OCI-LY1 (cell line): ENCODE measurements around the gene ARHGEF11.

Source experiments
- EZH2 ChIP-seq: fragments of 200-600 bp; sonication (generic), shearing (Covaris generic); IDR thresholded peaks from 2 replicates; pipeline ENCODE4 v1.8.0; 2017; ENCODE audit warnings: borderline replicate concordance, mixed run types, mild to moderate bottlenecking, antibody characterized with exemption, low read length, moderate library complexity, mixed read lengths
- TF ChIP-seq, protein P1 (sequence below): fragments of 200-600 bp; sonication (generic), shearing (Covaris generic); IDR thresholded peaks from 2 replicates; pipeline ENCODE4 v1.5.1; 2017; ENCODE audit warnings: mild to moderate bottlenecking, antibody characterized with exemption, low read length, moderate library complexity, mixed read lengths

DNA sequence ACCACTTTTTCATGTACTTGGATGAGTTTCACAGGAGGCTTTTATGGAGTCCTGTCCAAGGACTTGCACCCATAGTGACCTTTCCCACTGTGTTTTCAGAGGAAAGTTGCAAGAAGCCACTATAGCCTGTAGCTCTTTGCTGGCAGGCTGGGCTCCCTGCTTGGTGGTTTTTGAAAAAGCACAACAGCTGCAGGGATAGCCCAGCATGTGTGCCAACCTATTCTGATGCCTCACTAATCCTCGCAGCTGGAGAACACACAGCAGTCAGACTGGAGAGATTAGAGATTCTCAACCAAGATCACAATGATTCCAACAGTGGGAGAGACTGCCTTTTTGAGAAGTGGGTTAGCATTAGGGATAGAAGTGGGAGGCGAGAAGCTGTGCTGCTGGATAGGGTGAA lies 24.1 kb upstream of the ARHGEF11 start:
- no peak for TF ChIP-seq EZH2
- TF ChIP-seq, protein P1, sequence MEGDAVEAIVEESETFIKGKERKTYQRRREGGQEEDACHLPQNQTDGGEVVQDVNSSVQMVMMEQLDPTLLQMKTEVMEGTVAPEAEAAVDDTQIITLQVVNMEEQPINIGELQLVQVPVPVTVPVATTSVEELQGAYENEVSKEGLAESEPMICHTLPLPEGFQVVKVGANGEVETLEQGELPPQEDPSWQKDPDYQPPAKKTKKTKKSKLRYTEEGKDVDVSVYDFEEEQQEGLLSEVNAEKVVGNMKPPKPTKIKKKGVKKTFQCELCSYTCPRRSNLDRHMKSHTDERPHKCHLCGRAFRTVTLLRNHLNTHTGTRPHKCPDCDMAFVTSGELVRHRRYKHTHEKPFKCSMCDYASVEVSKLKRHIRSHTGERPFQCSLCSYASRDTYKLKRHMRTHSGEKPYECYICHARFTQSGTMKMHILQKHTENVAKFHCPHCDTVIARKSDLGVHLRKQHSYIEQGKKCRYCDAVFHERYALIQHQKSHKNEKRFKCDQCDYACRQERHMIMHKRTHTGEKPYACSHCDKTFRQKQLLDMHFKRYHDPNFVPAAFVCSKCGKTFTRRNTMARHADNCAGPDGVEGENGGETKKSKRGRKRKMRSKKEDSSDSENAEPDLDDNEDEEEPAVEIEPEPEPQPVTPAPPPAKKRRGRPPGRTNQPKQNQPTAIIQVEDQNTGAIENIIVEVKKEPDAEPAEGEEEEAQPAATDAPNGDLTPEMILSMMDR = no peak
